IPS-20b (cell line): ENCODE data around the gene FFAR2.
"Not testable (repeated sequence)": the region's sequence is repeated elsewhere in the genome, so short reads cannot be mapped to it uniquely, and the experiment has no call there.

Experiments
- H3K27ac ChIP-seq: one replicate; pipeline ENCODE4 v1.5.1; 2013; ENCODE audit warnings: low read length
- H3K27me3 ChIP-seq: 2 replicates; pipeline ENCODE4 v1.6.1; 2013; ENCODE audit warnings: mild to moderate bottlenecking, low read length, inconsistent platforms; ENCODE audit not compliant: insufficient read depth
- H3K36me3 ChIP-seq: 2 replicates; pipeline ENCODE4 v1.6.1; 2013; ENCODE audit warnings: low read depth, mild to moderate bottlenecking, inconsistent platforms, low read length, moderate library complexity; ENCODE audit not compliant: insufficient read depth
- H3K4me1 ChIP-seq: 2 replicates; pipeline ENCODE4 v1.6.1; 2013; ENCODE audit warnings: mild to moderate bottlenecking, control low read depth, inconsistent platforms, low read length, moderate library complexity; ENCODE audit not compliant: insufficient read depth
- H3K4me3 ChIP-seq: 2 replicates; pipeline ENCODE4 v1.5.1; 2013; ENCODE audit warnings: mild to moderate bottlenecking, low read length, inconsistent platforms
- H3K9ac ChIP-seq: 2 replicates; pipeline ENCODE4 v1.6.1; 2013; ENCODE audit warnings: low read depth, mild to moderate bottlenecking, inconsistent platforms, low read length, moderate library complexity
- H3K9me3 ChIP-seq: 2 replicates; pipeline ENCODE4 v1.6.1; 2013; ENCODE audit warnings: mild to moderate bottlenecking, low read depth, low read length, inconsistent platforms; ENCODE audit not compliant: insufficient read depth

The FFAR2 gene

GRCh38 chr19:35447606-35448469 lies at the start of gene FFAR2:
FFAR2 (plus strand) TSS chr19:35448257; CDS start chr19:35449715, 1,458 bp downstream.
- Histone ChIP-seq H3K27me3 (no peaks in the 10 kb centered on the region), H3K9ac (no peak within 1 kb of the TSS), H3K36me3 (no peaks in the 10 kb centered on the region), H3K4me3 (no peak within 1 kb of the TSS), H3K27ac (no peak within 1 kb of the TSS), H3K4me1 (no peaks in the 10 kb centered on the region), H3K9me3 (no peaks in the 10 kb centered on the region)

GRCh38 chr19:35398570-35398969 lies 49.5 kb upstream of the FFAR2 start:
- no peaks in the 10 kb centered on the region for H3K36me3 ChIP-seq
- no peak overlapping the region for H3K27ac ChIP-seq
- H3K4me1 ChIP-seq: no peaks in the 10 kb centered on the region
- no peaks in the 10 kb centered on the region for H3K27me3 ChIP-seq
- no peak overlapping the region for H3K9ac ChIP-seq
- H3K4me3 ChIP-seq: no peak overlapping the region
- no peaks in the 10 kb centered on the region for H3K9me3 ChIP-seq

GRCh38 chr19:35399231-35399630 lies 48.8 kb upstream of the FFAR2 start:
- Histone ChIP-seq H3K4me3 (no peak overlapping the region), H3K27me3 (no peaks in the 10 kb centered on the region), H3K36me3 (no peaks in the 10 kb centered on the region), H3K9me3 (no peaks in the 10 kb centered on the region), H3K9ac (no peak overlapping the region), H3K4me1 (no peaks in the 10 kb centered on the region), H3K27ac (no peak overlapping the region)

DNA sequence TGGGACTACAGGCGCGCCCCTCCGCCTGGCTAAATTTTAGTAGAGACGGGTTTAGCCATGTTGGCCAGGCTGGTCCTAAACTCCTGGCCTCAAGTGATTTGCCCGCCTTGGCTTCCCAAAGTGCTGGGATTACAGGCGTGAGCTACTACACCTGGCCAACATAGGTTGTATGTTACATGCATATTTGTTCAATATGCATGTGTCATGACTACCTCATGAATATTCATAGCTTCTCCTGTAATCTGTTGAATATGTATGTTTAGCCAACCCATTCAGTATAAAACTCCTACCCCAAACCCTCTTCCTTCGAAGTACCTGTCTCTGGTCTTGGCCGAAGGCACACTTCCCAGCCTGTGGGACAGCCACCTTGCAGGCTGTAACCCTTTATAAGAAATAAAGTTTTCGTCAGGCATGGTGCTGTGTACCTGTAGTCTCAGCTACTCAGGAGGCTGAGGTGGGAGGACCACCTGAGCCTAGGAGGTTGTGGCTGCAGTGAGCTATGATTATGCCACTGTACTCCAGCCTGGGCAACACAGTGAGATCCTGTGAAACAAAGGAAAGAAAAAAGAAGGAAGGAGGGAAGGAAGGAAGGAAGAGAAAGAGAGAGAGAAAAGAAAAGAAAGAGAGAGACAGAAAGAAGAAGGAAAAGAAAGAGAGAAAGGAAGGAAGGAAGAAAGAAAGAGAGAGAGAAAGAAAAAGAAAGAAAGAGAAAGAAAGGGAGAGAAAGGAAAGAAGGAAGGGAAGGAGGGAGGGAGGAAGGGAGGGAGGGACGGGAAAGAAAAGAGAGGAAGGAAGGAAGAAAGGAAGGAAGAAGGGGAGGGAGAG lies 47.9 kb upstream of the FFAR2 start:
- H3K27me3 ChIP-seq: no peaks in the 10 kb centered on the region
- no peaks in the 10 kb centered on the region for H3K4me1 ChIP-seq
- no peak overlapping the region for H3K4me3 ChIP-seq
- no peak overlapping the region for H3K9ac ChIP-seq
- no peaks in the 10 kb centered on the region for H3K36me3 ChIP-seq
- H3K9me3 ChIP-seq: no peaks in the 10 kb centered on the region
- H3K27ac ChIP-seq: no peak overlapping the region

DNA sequence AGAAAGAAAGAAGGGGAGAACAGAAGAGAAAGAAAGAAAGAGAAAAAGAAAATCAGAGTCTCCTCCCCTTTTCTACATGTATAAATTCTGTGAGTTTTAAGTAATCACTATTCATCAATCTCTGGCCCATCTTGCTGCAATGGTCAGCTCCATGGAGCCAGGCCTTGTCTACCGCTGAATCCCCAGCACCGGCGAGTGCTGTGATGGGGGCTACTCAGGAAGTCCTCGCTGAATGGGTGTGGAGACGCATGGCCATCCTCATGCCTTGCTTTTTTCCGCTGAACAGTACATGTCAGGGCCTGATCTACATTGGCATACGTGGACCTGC lies 47.3 kb upstream of the FFAR2 start:
- Histone ChIP-seq H3K9ac (no peak overlapping the region), H3K4me3 (no peak overlapping the region), H3K36me3 (no peaks in the 10 kb centered on the region), H3K27ac (no peak overlapping the region), H3K9me3 (no peaks in the 10 kb centered on the region), H3K4me1 (no peaks in the 10 kb centered on the region), H3K27me3 (no peaks in the 10 kb centered on the region)

DNA sequence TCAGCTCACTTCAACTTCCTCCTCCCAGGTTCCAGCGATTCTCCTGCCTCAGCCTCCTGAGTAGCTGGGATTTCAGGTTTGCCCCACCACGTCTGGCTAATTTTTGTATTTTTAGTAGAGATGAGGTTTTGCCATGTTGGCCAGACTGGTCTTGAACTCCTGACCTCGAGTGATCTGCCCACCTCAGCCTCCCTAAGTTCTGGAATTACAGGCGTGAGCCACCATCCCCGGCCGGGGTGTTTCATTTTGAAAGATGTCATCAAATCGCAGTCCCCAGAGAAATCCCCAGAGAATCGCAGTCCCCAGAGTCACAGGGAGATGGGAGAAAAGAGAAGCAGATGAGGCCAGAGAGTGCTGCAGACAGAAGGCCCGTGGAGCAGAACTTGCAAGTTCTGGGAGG lies 46.6 kb upstream of the FFAR2 start:
- H3K36me3 ChIP-seq, H3K9ac ChIP-seq, H3K9me3 ChIP-seq, H3K27me3 ChIP-seq, H3K4me3 ChIP-seq, H3K27ac ChIP-seq, H3K4me1 ChIP-seq: not testable (repeated sequence)

DNA sequence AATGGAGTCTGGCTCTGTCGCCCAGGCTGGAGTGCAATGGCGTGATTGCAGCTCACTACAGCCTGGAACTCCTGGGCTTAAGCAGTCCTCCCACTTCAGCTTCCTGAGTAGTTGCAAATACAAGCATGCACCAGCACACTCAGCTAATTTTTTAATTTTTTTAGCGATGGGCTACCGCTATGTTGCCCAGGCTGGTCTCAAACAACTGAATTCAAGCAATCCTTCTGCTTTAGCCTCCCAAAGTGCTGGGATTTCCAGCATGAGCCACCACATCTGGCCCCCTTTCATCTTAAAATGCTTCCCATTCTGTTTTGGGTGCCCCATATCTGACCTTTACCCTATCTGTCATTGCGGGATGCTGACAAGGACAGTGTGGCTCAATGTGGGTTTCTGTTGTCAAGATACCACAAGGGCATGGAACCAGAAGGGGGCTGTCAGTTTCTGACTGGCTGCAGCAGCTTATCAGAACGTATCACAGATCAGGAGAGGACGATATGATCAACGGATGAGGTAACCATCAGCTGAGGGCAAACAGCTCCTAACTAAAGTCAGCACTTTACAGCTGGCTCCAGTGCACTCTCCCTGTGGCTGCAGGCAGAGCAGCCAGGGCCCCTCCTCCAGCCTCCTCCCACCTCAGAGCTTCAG lies 44.8 kb upstream of the FFAR2 start:
- Histone ChIP-seq H3K27ac (no peak overlapping the region), H3K4me3 (no peak overlapping the region), H3K9ac (no peak overlapping the region), H3K4me1 (no peaks in the 10 kb centered on the region), H3K9me3 (no peaks in the 10 kb centered on the region), H3K36me3 (no peaks in the 10 kb centered on the region), H3K27me3 (no peaks in the 10 kb centered on the region)

DNA sequence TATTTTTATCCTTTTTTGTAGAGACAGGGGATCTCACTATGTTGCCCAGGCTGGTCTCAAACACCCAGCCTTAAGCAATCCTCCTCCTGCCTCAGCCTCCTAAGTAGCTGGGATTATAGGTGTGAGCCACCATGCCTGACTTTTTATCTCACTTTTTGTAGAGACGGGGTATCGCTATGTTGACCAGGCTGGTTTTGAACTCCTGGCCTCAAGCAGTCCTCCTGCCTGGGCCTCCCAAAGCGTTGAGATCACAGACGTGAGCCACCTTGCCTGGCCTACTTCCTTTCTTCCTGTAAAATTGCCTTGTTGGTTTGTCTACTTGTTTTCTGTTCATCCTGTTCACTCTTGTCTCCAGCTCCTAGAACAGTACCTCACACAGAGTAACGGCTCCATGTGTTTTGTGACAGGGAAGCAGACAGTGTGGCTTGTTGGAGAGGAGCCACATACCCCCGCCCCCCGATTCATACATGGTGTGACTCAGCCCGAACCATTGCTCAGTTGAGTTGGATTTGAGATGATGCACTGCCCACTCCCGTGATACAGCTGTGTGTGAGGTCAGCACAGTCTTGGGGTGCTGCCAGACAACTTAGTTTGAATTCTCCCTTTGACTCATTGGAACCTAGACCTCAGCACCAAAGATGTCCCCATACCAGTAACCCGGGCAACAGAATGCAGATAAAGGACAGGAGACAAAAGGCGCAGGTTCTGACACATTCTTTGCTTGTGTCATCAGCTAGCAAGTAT lies 43.0 kb upstream of the FFAR2 start:
- H3K27me3 ChIP-seq: no peaks in the 10 kb centered on the region
- no peaks in the 10 kb centered on the region for H3K9me3 ChIP-seq
- H3K27ac ChIP-seq: no peak overlapping the region
- no peaks in the 10 kb centered on the region for H3K36me3 ChIP-seq
- no peak overlapping the region for H3K4me3 ChIP-seq
- H3K9ac ChIP-seq: no peak overlapping the region
- no peaks in the 10 kb centered on the region for H3K4me1 ChIP-seq

GRCh38 chr19:35407619-35408018 lies 40.4 kb upstream of the FFAR2 start:
- no peaks in the 10 kb centered on the region for H3K9me3 ChIP-seq
- no peak overlapping the region for H3K4me3 ChIP-seq
- no peak overlapping the region for H3K9ac ChIP-seq
- H3K27ac ChIP-seq: no peak overlapping the region
- no peaks in the 10 kb centered on the region for H3K36me3 ChIP-seq
- no peaks in the 10 kb centered on the region for H3K27me3 ChIP-seq
- no peaks in the 10 kb centered on the region for H3K4me1 ChIP-seq

- H3K4me3 ChIP-seq: no peak overlapping the region
- no peaks in the 10 kb centered on the region for H3K9me3 ChIP-seq
- H3K4me1 ChIP-seq: no peaks in the 10 kb centered on the region
- H3K36me3 ChIP-seq: no peaks in the 10 kb centered on the region
- no peak overlapping the region for H3K9ac ChIP-seq
- no peaks in the 10 kb centered on the region for H3K27me3 ChIP-seq
- H3K27ac ChIP-seq: no peak overlapping the region
These were observed 39.5 kb upstream of the FFAR2 start for GRCh38 chr19:35408284-35409171.

DNA sequence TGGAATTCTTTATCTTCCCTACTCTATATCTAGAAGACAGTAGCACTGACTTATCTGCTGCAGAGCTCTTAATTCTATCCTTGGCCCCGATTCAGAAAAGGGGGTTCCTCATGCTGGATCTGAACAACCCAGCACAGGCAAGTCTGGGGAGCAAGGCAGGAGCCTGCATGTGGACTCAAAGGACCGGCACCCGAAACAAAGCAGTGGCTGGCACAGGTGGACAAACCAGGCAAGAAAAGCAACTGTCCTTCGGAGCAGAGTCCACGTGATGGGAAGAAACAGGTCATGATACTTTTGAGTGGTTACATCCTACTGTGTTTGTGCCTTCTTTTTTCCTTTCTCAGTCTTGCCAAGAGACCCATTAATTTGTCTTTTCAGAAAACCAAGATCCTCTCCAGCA lies 38.9 kb upstream of the FFAR2 start:
- Histone ChIP-seq H3K27me3 (no peaks in the 10 kb centered on the region), H3K4me1 (no peaks in the 10 kb centered on the region), H3K9ac (no peak overlapping the region), H3K4me3 (no peak overlapping the region), H3K9me3 (no peaks in the 10 kb centered on the region), H3K27ac (no peak overlapping the region), H3K36me3 (no peaks in the 10 kb centered on the region)
